CD4-positive, alpha-beta T cell treated with Interleukin-15 for 4 hours (primary cell): ENCODE results near the gene OPCML.

Source experiments
- DNase-seq: peaks from one replicate; pipeline ENCODE4 v3.0.0-alpha.2; 2020; ENCODE audit warnings: low spot score

Gene OPCML

DNA sequence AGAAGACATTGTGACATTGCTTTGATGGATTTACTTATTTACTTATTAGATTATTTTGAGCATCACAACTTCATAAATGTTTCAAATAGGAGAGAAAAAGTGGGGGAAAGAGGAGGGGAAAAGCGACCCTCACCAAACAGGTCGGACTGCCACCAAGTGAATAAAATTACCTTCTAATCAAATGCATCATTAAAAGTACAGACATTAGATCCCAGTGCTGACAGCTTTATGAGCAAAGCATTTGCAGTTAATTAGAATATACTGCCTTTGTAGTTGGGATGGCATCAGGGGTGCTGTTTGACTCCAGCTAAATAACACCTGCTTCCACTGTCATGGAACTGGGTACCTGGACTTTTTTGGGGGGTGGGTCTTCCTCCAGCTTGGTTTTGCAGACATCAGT is 299.6 kb downstream of the OPCML start:
- DNase-seq = no peak

- DNase-seq = no peak
These were observed 301.9 kb downstream of the OPCML start for GRCh38 chr11:133230431-133230830.

- DNase-seq = no peak
These were observed 303.6 kb downstream of the OPCML start for GRCh38 chr11:133228471-133229329.

GRCh38 chr11:133227632-133228111 is 304.6 kb downstream of the OPCML start:
- no peak for DNase-seq

- DNase-seq = no peak
These were observed 308.0 kb downstream of the OPCML start for GRCh38 chr11:133224271-133224670.

DNA sequence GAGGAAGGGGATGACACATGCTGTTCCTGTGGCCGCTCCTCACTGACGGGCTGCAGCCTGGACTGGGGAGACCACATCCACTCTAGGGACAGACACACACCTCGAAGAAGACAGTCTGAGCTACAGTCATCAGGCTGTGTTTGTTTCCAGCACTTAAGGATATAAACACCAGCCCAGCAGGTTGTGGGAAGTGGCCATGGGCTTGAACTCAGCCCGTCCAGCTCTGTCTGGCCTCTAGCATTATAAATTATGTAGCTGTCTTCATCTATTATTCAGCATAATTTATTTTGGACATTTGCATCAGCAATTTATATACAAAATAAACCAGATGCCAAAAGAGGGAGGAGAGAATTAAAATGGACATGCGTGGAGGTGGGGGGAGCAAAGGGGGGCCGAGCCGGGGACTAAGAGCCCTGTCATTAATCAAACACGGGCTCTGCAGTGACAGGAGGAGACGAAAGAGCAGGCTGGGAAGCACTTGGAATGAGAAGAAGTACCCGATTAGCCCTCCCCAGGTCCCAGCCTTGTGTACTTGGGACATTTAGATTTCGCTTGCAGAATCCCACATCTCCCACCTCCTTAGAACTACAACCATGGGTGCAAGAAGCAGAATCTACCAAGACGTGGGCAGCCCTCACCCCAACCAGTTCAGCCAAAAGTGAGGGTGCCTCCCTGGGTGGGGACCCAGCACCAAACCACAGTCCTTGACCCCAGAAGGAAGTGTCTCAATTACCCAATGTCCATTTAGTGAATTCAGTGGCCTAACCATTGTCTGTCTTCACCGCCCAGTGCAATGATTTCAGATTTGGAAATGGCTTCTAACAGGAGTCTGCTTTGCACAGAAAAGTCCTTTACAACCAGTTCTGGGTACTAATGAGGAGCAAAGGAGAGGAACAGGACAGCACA is 309.6 kb downstream of the OPCML start:
- DNase-seq = no peak

GRCh38 chr11:133219543-133219942 is 312.8 kb downstream of the OPCML start:
- no peak for DNase-seq

DNA sequence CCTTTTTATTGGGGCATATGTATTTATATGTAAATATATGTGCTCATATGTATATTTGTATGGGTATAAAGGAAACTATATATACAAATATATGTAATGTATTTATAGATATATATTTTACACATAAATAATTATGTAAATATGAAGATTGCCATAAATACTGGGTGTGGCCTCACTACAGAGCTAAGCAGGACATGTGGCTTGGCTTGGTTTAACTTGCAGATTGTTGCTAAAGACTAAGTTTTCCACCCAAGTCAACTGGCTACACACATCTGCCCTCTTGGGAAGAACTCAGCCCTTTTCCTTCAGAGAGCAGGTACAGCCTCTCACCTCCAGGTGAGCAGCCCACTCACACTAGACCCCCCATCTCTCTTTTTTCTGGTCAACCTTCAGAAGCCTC is 315.5 kb downstream of the OPCML start:
- DNase-seq = no peak

DNA sequence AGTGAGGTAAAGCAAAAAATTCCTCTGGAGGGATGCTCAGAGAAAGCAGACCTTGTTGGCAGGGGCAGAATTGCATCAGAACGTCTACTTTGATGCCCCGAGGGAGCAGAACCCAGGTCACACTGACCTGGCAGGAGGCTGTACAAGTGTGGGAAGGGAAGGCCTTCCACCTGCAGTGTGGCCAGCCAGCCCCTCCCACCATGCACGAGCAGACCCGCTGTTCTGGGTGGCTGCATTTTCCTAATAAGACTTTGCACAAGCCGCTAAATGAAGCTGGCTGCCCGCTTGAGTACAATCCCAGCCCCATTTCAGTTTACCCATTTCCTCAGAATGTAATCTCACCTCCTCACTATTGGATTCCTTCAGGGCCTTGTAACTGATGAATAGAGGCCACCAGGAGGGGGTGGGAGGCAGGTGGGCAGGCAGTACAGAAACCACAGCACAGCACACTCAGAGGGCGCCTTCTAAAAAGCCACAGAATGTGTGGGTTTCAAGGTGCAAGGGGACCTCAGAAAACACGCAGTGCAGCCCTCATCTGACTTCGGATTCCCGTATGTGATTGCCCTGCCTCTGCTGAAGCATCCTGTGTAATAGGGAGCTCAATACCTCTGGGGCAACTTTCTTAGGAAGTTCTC is 316.6 kb downstream of the OPCML start:
- DNase-seq = no peak

GRCh38 chr11:133214646-133215045 is 317.7 kb downstream of the OPCML start:
- DNase-seq = no peak

GRCh38 chr11:133212201-133212600 is 320.1 kb downstream of the OPCML start:
- no peak for DNase-seq

GRCh38 chr11:133207995-133208394 is 324.3 kb downstream of the OPCML start:
- DNase-seq = no peak

DNA sequence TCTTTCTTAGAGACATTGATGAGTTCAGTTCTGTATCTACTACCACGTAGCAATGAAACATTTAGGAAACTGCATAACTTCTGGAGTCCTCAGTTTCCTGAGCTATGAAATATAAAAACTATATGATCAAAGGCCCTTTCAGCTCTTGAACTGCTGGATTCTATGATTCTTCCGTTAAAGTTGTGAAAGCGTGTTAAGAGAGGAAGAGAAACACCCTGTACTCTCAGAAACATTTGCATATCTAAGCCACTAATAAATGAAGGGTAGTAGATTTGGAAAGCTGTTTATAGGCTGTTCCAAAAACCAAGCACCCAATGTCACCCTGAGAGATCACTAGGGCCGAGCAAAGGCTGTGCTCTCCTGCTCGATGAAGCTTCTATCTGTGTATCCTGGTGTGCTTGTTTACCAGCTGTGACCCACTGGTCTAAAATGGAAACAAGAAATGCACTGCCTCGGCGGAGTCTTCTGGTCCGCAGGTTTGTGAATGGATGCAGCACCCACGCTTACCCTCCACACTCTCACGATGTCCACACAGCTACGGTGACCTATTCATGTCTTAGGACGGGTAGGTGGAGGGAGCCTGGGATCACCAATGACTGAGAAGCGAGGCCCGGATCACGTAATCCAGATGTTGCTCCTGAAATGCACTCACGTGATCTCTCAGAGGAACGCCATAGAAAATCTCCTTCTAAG is 325.8 kb downstream of the OPCML start:
- DNase-seq = no peak

DNA sequence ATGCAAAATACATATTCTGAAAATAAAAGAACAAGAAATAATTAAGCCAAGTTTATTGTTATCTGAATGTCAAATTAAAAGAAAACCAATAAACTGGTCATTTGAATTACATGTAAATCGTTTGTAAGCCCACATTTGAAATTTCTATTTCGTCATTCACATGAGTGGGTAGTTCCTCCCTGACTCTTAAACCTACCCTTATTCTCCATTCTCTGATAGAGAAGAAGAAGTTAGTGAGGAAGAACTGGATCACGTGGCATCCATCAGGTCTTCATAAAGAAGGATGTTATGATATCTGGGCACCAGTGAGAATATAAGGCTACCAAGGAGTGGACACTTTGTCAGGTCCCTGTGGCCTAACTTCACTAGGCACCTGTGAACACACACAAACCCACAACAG is 328.1 kb downstream of the OPCML start:
- no peak for DNase-seq

GRCh38 chr11:133202816-133203215 is 329.5 kb downstream of the OPCML start:
- DNase-seq = no peak

DNA sequence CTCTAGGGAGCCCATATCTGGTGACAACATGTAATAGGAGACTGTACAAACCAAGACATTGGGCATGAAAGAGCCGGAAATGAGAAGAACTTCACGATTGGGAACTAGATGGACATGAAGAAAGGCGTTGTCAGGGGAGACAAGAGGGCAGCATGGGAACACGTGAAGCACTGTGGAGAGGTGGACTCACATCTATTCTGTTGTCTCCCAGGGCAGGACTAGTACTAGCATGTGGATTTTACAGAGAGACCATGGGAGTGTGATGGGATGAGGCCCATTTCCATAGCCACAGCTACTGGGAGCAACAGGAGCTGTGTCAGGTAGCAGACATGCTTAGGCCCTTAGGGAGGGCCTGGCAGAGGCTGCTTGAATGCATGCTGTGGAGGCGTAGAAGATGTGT is 333.9 kb downstream of the OPCML start:
- DNase-seq = no peak

GRCh38 chr11:133197425-133197824 is 334.9 kb downstream of the OPCML start:
- DNase-seq = no peak

DNA sequence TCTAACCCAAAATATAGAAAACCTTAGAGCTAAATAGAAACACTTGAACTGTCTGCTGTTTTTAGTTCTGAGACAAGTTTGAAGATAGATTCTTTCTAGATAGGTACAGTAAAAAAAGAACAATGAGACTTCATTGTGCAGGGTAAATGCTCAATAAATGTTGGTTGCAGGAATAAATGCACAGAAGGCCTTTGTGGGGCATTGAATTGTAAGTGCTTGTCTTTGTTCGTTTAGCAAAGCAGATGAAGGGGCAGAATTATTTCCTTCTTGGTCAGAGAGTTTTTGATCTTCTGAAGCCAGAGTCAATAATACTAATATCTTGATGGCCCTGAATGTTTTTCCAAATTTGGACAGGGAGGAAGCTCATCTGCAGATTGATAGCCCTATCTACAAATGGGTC is 340.4 kb downstream of the OPCML start:
- no peak for DNase-seq

- DNase-seq = no peak
These were observed 350.6 kb downstream of the OPCML start for GRCh38 chr11:133181667-133182066.

DNA sequence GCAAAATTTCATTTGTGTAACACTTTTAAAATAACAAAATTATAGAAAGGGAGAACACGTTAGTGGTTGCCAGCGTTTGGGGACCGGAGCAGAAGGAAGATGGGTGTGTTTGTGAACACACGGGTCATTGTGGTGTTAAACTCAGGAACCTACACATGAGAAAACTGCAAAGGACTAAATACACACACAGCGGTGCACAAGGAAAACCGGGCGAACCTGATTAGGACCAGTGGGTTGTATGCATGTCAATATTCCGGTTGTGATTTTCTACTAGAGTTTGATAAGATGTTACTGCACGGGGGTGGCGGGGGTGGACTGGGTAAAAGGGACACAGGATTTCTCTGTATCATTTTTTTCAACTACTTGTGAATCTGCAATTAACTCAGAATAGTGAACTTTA is 351.2 kb downstream of the OPCML start:
- DNase-seq = no peak

GRCh38 chr11:133180201-133180600 is 352.1 kb downstream of the OPCML start:
- no peak for DNase-seq

- no peak for DNase-seq
These were observed 355.6 kb downstream of the OPCML start for GRCh38 chr11:133176748-133177147.
